ENCODE measurements around the gene ZNF124.

Gene ZNF124

GRCh38 chr1:247210062-247210375 is 38.2 kb upstream of the ZNF124 start:
- Histone ChIP-seq H2BK15ac (ENCODE audit: low read depth, poor library complexity, severe bottlenecking) (no peak overlapping the region), H4K8ac (ENCODE audit: low read length) (no peak overlapping the region), H3K23ac (ENCODE audit: low read length in 2 of 2) (no peak overlapping the region), H3K79me1 (replicated peaks; ENCODE audit: low read length, poor library complexity, severe bottlenecking) (peaks cover 10% of the 10 kb centered on the region), H2AK5ac (ENCODE audit: low read length, severe bottlenecking) (no peak overlapping the region), H3K27me3 (ENCODE audit: control insufficient read depth in 1 of 2, insufficient read depth in 1 of 2, low read length in 2 of 2) (no peaks in the 10 kb centered on the region), H3K27ac (ENCODE audit: low read length, poor library complexity, severe bottlenecking) (no peak overlapping the region), H3K4me2 (ENCODE audit: low read length, poor library complexity, severe bottlenecking) (peak overlapping the region; percentile 94), H4K91ac (ENCODE audit: low read length) (no peak overlapping the region), H3K9ac (ENCODE audit: low read length) (peak overlapping the region; percentile 95), H2BK120ac (ENCODE audit: low read depth, low read length) (no peak overlapping the region), H3K4me3 (ENCODE audit: insufficient read depth in 1 of 2, low read depth in 1 of 2, low read length in 2 of 2) (peak overlapping the region; percentile 94), H2BK12ac (ENCODE audit: low read length in 2 of 2) (no peak overlapping the region), H3K36me3 (ENCODE audit: control insufficient read depth in 1 of 2, insufficient read depth in 2 of 2, low read depth in 1 of 2, low read length in 2 of 2) (peaks cover 11 to 16% of the 10 kb centered on the region in 2 experiments), H3K4me1 (ENCODE audit: control insufficient read depth, insufficient read depth, low read depth, low read length) (peaks cover 12% of the 10 kb centered on the region), H3K9me3 (ENCODE audit: control insufficient read depth, low read length) (peaks cover 6% of the 10 kb centered on the region), H3K18ac (ENCODE audit: low read depth in 1 of 2, low read length in 2 of 2) (peak overlapping the region; percentile 80 to 82), H2AFZ (ENCODE audit: low read depth, low read length) (peak overlapping the region; percentile 95), H2BK5ac (ENCODE audit: low read depth, low read length, poor library complexity, severe bottlenecking) (no peak overlapping the region), H3K4ac (ENCODE audit: low read depth in 1 of 2, low read length in 2 of 2) (peak overlapping the region; percentile 7 to 82), H3K14ac (ENCODE audit: low read length in 2 of 2) (no peak overlapping the region)
- no peak for DNase-seq
- 13% methylated on average over 5 of the region's 5 CpGs for WGBS

- peaks cover 11 to 19% of the 10 kb centered on the region in 2 experiments for H3K36me3 ChIP-seq (ENCODE audit: control insufficient read depth in 1 of 2, insufficient read depth in 2 of 2, low read depth in 1 of 2, low read length in 2 of 2)
- H3K4ac ChIP-seq (ENCODE audit: low read depth in 1 of 2, low read length in 2 of 2) = no peak overlapping the region
- H2AK5ac ChIP-seq (ENCODE audit: low read length, severe bottlenecking) = no peak overlapping the region
- H4K8ac ChIP-seq (ENCODE audit: low read length) = no peak overlapping the region
- no peak overlapping the region for H3K14ac ChIP-seq (ENCODE audit: low read length in 2 of 2)
- H3K4me2 ChIP-seq (ENCODE audit: low read length, poor library complexity, severe bottlenecking) = peak overlapping the region; percentile 36
- no peak overlapping the region for H2BK15ac ChIP-seq (ENCODE audit: low read depth, poor library complexity, severe bottlenecking)
- 25% methylated on average over 1 of the region's 2 CpGs for WGBS
- no peak overlapping the region for H4K91ac ChIP-seq (ENCODE audit: low read length)
- H3K79me1 ChIP-seq (replicated peaks; ENCODE audit: low read length, poor library complexity, severe bottlenecking) = peaks cover 13% of the 10 kb centered on the region
- no peak overlapping the region for H3K18ac ChIP-seq (ENCODE audit: low read depth in 1 of 2, low read length in 2 of 2)
- H3K4me1 ChIP-seq (ENCODE audit: control insufficient read depth, insufficient read depth, low read depth, low read length) = peaks cover 12% of the 10 kb centered on the region
- no peaks in the 10 kb centered on the region for H3K27me3 ChIP-seq (ENCODE audit: control insufficient read depth in 1 of 2, insufficient read depth in 1 of 2, low read length in 2 of 2)
- DNase-seq = peak; percentile 45
- no peak overlapping the region for H2AFZ ChIP-seq (ENCODE audit: low read depth, low read length)
- no peak overlapping the region for H3K27ac ChIP-seq (ENCODE audit: low read length, poor library complexity, severe bottlenecking)
- H2BK12ac ChIP-seq (ENCODE audit: low read length in 2 of 2) = no peak overlapping the region
- no peak overlapping the region for H2BK5ac ChIP-seq (ENCODE audit: low read depth, low read length, poor library complexity, severe bottlenecking)
- H3K23ac ChIP-seq (ENCODE audit: low read length in 2 of 2) = no peak overlapping the region
- H3K9me3 ChIP-seq (ENCODE audit: control insufficient read depth, low read length) = peaks cover 7% of the 10 kb centered on the region
- H2BK120ac ChIP-seq (ENCODE audit: low read depth, low read length) = no peak overlapping the region
- peak overlapping the region; percentile 95 for H3K9ac ChIP-seq (ENCODE audit: low read length)
- peak overlapping the region in 1 of 2 experiments; percentile 94 for H3K4me3 ChIP-seq (ENCODE audit: insufficient read depth in 1 of 2, low read depth in 1 of 2, low read length in 2 of 2)
These were observed 37.6 kb upstream of the ZNF124 start for GRCh38 chr1:247209396-247209795.

GRCh38 chr1:247204177-247204647 is 32.4 kb upstream of the ZNF124 start:
- no peak overlapping the region for H3K4me3 ChIP-seq (ENCODE audit: insufficient read depth in 1 of 2, low read depth in 1 of 2, low read length in 2 of 2)
- H2BK120ac ChIP-seq (ENCODE audit: low read depth, low read length) = no peak overlapping the region
- 81% methylated on average over 5 of the region's 7 CpGs for WGBS
- no peak overlapping the region for H4K91ac ChIP-seq (ENCODE audit: low read length)
- peak; percentile 7 for DNase-seq
- no peak overlapping the region for H4K8ac ChIP-seq (ENCODE audit: low read length)
- peaks cover 38 to 55% of the 10 kb centered on the region in 2 experiments for H3K36me3 ChIP-seq (ENCODE audit: control insufficient read depth in 1 of 2, insufficient read depth in 2 of 2, low read depth in 1 of 2, low read length in 2 of 2)
- H2AK5ac ChIP-seq (ENCODE audit: low read length, severe bottlenecking) = no peak overlapping the region
- H2AFZ ChIP-seq (ENCODE audit: low read depth, low read length) = no peak overlapping the region
- no peak overlapping the region for H3K4ac ChIP-seq (ENCODE audit: low read depth in 1 of 2, low read length in 2 of 2)
- no peak overlapping the region for H2BK5ac ChIP-seq (ENCODE audit: low read depth, low read length, poor library complexity, severe bottlenecking)
- no peak overlapping the region for H3K23ac ChIP-seq (ENCODE audit: low read length in 2 of 2)
- peaks cover 52% of the 10 kb centered on the region for H3K9me3 ChIP-seq (ENCODE audit: control insufficient read depth, low read length)
- H3K14ac ChIP-seq (ENCODE audit: low read length in 2 of 2) = no peak overlapping the region
- H3K9ac ChIP-seq (ENCODE audit: low read length) = no peak overlapping the region
- peaks cover 6% of the 10 kb centered on the region for H3K4me1 ChIP-seq (ENCODE audit: control insufficient read depth, insufficient read depth, low read depth, low read length)
- H2BK15ac ChIP-seq (ENCODE audit: low read depth, poor library complexity, severe bottlenecking) = no peak overlapping the region
- H3K79me1 ChIP-seq (replicated peaks; ENCODE audit: low read length, poor library complexity, severe bottlenecking) = peaks cover 38% of the 10 kb centered on the region
- no peak overlapping the region for H3K18ac ChIP-seq (ENCODE audit: low read depth in 1 of 2, low read length in 2 of 2)
- no peak overlapping the region for H2BK12ac ChIP-seq (ENCODE audit: low read length in 2 of 2)
- no peak overlapping the region for H3K27ac ChIP-seq (ENCODE audit: low read length, poor library complexity, severe bottlenecking)
- no peaks in the 10 kb centered on the region for H3K27me3 ChIP-seq (ENCODE audit: control insufficient read depth in 1 of 2, insufficient read depth in 1 of 2, low read length in 2 of 2)
- H3K4me2 ChIP-seq (ENCODE audit: low read length, poor library complexity, severe bottlenecking) = no peak overlapping the region

GRCh38 chr1:247198781-247199180 is 27.0 kb upstream of the ZNF124 start:
- no peaks in the 10 kb centered on the region for H3K27me3 ChIP-seq (ENCODE audit: control insufficient read depth in 1 of 2, insufficient read depth in 1 of 2, low read length in 2 of 2)
- peaks cover 28 to 89% of the 10 kb centered on the region in 2 experiments for H3K36me3 ChIP-seq (ENCODE audit: control insufficient read depth in 1 of 2, insufficient read depth in 2 of 2, low read depth in 1 of 2, low read length in 2 of 2)
- no peak overlapping the region for H3K27ac ChIP-seq (ENCODE audit: low read length, poor library complexity, severe bottlenecking)
- peaks cover 31% of the 10 kb centered on the region for H3K79me1 ChIP-seq (replicated peaks; ENCODE audit: low read length, poor library complexity, severe bottlenecking)
- H4K91ac ChIP-seq (ENCODE audit: low read length) = no peak overlapping the region
- no peak overlapping the region for H2BK15ac ChIP-seq (ENCODE audit: low read depth, poor library complexity, severe bottlenecking)
- no peak overlapping the region for H3K18ac ChIP-seq (ENCODE audit: low read depth in 1 of 2, low read length in 2 of 2)
- H3K4ac ChIP-seq (ENCODE audit: low read depth in 1 of 2, low read length in 2 of 2) = no peak overlapping the region
- no peaks in the 10 kb centered on the region for H3K4me1 ChIP-seq (ENCODE audit: control insufficient read depth, insufficient read depth, low read depth, low read length)
- H2AFZ ChIP-seq (ENCODE audit: low read depth, low read length) = no peak overlapping the region
- no peak overlapping the region for H4K8ac ChIP-seq (ENCODE audit: low read length)
- 87% methylated on average over 3 of the region's 3 CpGs for WGBS
- H2BK120ac ChIP-seq (ENCODE audit: low read depth, low read length) = no peak overlapping the region
- no peak overlapping the region for H3K9ac ChIP-seq (ENCODE audit: low read length)
- H2BK5ac ChIP-seq (ENCODE audit: low read depth, low read length, poor library complexity, severe bottlenecking) = no peak overlapping the region
- no peak overlapping the region for H2AK5ac ChIP-seq (ENCODE audit: low read length, severe bottlenecking)
- H3K9me3 ChIP-seq (ENCODE audit: control insufficient read depth, low read length) = peaks cover 94% of the 10 kb centered on the region
- H3K23ac ChIP-seq (ENCODE audit: low read length in 2 of 2) = no peak overlapping the region
- no peak overlapping the region for H3K14ac ChIP-seq (ENCODE audit: low read length in 2 of 2)
- no peak overlapping the region for H3K4me2 ChIP-seq (ENCODE audit: low read length, poor library complexity, severe bottlenecking)
- no peak for DNase-seq
- H2BK12ac ChIP-seq (ENCODE audit: low read length in 2 of 2) = no peak overlapping the region
- H3K4me3 ChIP-seq (ENCODE audit: insufficient read depth in 1 of 2, low read depth in 1 of 2, low read length in 2 of 2) = no peak overlapping the region
